CD8-positive, alpha-beta memory T cell (primary cell): ENCODE measurements around the gene JAK3. TPM values are rescaled to one million over a fixed set of nuclear protein-coding genes. Genes with fewer than 3 reads are reported as not detected.
A peak's percentile ranks its signal among the peaks of the same experiment; 100 is the strongest.

Experiments used
- CTCF ChIA-PET: fragments of 350-600 bp; sonication (Branson Sonifier 250); formaldehyde crosslinking; loops from one replicate; lab custom pipeline; 2021; ENCODE audit warnings: antibody characterized with exemption; lab: Charles Lee
- POLR2A ChIA-PET: fragments of 350-600 bp; sonication (Branson Sonifier 250); formaldehyde crosslinking; loops from one replicate; lab custom pipeline; 2021; ENCODE audit warnings: antibody characterized with exemption; lab: Charles Lee
- DNase-seq, 5 donors: peaks; one replicate each; pipeline versions ENCODE4 v3.0.0 to v3.0.0-alpha.2; 2020 to 2022; ENCODE audit warnings: mixed read lengths in 1 of 5
- H3K27ac ChIP-seq: one replicate; pipeline ENCODE4 v1.7.0; 2013; ENCODE audit warnings: low read depth, mild to moderate bottlenecking, low read length, moderate library complexity
- H3K27me3 ChIP-seq: 2 replicates; pipeline ENCODE4 v1.7.0; 2013; ENCODE audit warnings: low read length, mild to moderate bottlenecking; ENCODE audit not compliant: insufficient read depth, poor library complexity, severe bottlenecking
- H3K36me3 ChIP-seq: 2 replicates; pipeline ENCODE4 v1.7.0; 2013; ENCODE audit warnings: mild to moderate bottlenecking, low read length, moderate library complexity; ENCODE audit not compliant: insufficient read depth
- H3K4me1 ChIP-seq: 2 replicates; pipeline ENCODE4 v1.7.0; 2013; ENCODE audit warnings: mild to moderate bottlenecking, low read length, moderate library complexity; ENCODE audit not compliant: insufficient read depth
- H3K4me3 ChIP-seq: 2 replicates; pipeline ENCODE4 v1.7.0; 2013; ENCODE audit warnings: mild to moderate bottlenecking, low read length
- H3K9me3 ChIP-seq: 2 replicates; pipeline ENCODE4 v1.7.0; 2013; ENCODE audit warnings: mild to moderate bottlenecking, low read length
- H3K27ac Mint-ChIP-seq, 8 donors: one replicate each; pipeline ENCODE4 v1.8.0; 2020 to 2021; ENCODE audit warnings: mixed read lengths in 8 of 8, mild to moderate bottlenecking in 6 of 8, inconsistent platforms in 3 of 8, moderate library complexity in 3 of 8
- H3K27me3 Mint-ChIP-seq, 2 donors: one replicate each; pipeline ENCODE4 v1.8.0; 2020 to 2021; ENCODE audit warnings: mixed read lengths in 2 of 2, mild to moderate bottlenecking in 1 of 2, moderate library complexity in 1 of 2
- H3K36me3 Mint-ChIP-seq, 3 donors: one replicate each; pipeline ENCODE4 v1.8.0; 2020 to 2021; ENCODE audit warnings: mixed read lengths in 3 of 3, inconsistent platforms in 1 of 3, mild to moderate bottlenecking in 1 of 3
- H3K4me1 Mint-ChIP-seq, 3 donors: one replicate each; pipeline ENCODE4 v1.8.0; 2020 to 2021; ENCODE audit warnings: mixed read lengths in 3 of 3, inconsistent platforms in 1 of 3, mild to moderate bottlenecking in 1 of 3
- H3K4me3 Mint-ChIP-seq, 7 donors: one replicate each; pipeline ENCODE4 v1.8.0; 2020 to 2021; ENCODE audit warnings: mixed read lengths in 7 of 7, mild to moderate bottlenecking in 6 of 7, moderate library complexity in 4 of 7, inconsistent platforms in 2 of 7
- H3K9me3 Mint-ChIP-seq, 5 donors: one replicate each; pipeline ENCODE4 v1.8.0; 2020 to 2022; ENCODE audit warnings: mixed read lengths in 5 of 5, mild to moderate bottlenecking in 3 of 5, moderate library complexity in 2 of 5, inconsistent platforms in 1 of 5
- polyA plus RNA-seq: library from polyadenylated mRNA; unstranded; fragments of 300-500 nt; fragmentation: Illumina TruSeq; gene quantifications from one replicate; pipeline ENCODE4 v1.2.3, GENCODE V29; 2021
- total RNA-seq, 2 experiments: library from RNA; stranded (reverse); gene quantifications; one replicate each; pipeline ENCODE4 v1.2.3, GENCODE V29; 2021

The JAK3 gene
- total and polyA plus RNA-seq, 3 experiments from 2014 or later, result 84.0 to 125 (median 119) TPM

DNA sequence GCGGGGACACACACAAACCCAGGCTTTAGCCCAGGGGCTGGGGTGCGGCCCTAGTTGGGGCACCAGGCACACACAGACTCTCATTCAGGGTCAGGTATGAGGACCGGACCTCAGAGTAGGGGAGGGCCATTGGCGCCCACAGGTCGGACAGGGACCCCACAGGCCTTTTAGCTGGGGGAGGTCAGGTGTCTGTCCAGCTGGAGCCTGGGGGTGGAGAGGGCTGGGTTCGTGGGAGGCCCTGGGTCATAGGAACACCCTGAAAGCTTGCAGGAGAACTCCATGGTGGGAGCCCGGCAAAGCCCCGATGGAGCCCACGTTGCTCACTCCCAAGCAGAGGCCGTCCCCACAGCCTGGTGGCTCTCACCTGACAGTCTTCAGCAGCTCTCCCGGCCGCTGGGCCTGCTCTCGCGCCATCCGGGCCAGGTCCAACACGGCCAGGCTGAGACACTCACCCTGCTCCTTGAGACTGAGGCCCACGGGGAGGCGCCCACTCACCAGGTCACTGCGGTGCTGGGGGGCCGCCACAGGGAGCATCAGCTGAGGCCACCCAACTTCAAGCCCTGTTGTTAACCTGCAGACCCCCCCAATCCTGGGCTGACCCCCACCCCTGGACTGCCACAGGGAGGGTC lies 5.0 kb downstream of the JAK3 start:
- Mint-ChIP-seq H3K36me3 (peaks cover 8 to 60% (median 10%) of the 10 kb centered on the region in 3 donors), H3K4me1 (peaks cover 31 to 44% (median 40%) of the 10 kb centered on the region in 3 donors), H3K27me3 (no peaks in the 10 kb centered on the region), H3K4me3 (peak overlapping the region in 1 of 7 donors; percentile 27), H3K27ac (peak overlapping the region in 3 of 8 donors; percentile 45 to 72 (median 64)), H3K9me3 (no peaks in the 10 kb centered on the region)
- Histone ChIP-seq H3K36me3 (peaks cover 54% of the 10 kb centered on the region), H3K27me3 (no peaks in the 10 kb centered on the region), H3K4me3 (no peak overlapping the region), H3K9me3 (no peaks in the 10 kb centered on the region), H3K27ac (peak overlapping the region; percentile 38), H3K4me1 (peaks cover 30% of the 10 kb centered on the region)
- CTCF ChIA-PET, result interaction anchor here (1.2 to 2.4 kb wide), 3 partner anchors 12 to 59 kb away, joined by 3 to 10 read pairs (median 5); partner anchors contain the start of gene RPL18A
- POLR2A ChIA-PET, result no interaction called here
- no peak for DNase-seq

DNA sequence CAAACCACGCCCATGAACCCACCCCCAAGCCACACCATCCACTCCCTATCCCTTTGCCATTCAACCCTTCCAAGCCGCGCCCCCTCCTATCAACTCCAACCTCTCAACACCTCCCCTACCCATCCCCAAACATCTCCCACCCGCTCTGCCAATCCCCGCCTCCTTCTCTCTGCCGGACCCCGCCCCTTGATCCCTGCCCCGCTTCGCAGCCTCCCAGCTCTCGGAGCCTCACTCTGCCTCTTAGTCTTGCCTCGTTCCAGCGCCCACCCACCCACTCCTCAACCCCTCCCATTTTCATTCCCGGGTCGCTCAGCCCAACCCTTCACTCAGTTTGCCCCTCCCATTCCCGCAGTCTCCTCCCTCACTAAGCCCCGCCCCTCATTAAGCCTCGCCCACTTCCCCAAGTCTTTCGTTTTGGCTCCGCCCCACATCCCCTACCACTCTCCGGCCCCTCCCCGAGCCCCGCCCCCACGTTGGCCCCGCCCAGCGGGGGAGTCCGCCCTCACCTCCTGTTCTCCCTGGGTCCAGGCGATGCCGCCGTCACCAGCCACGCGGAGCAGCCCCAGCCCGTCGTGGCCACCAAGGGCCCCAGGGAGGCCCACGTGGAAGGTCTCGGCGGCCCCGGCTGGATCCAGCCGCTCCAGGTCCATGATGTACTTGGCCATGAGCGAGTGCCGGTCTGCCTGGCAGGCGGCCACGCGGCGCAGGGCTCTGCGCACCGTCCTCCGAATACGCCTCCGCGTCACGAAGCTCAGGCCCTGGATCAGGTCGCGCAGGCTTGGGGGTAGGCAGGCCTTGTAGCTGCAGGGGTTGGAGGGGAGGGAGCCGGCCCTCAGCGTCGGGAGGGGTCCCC lies 5.7 kb downstream of the JAK3 start:
- no peak overlapping the region for H3K4me3 Mint-ChIP-seq
- peaks cover 31 to 41% (median 40%) of the 10 kb centered on the region in 3 donors for H3K4me1 Mint-ChIP-seq
- Histone ChIP-seq H3K27me3 (no peaks in the 10 kb centered on the region), H3K36me3 (peaks cover 57% of the 10 kb centered on the region), H3K27ac (peak overlapping the region; percentile 38), H3K4me3 (no peak overlapping the region), H3K9me3 (no peaks in the 10 kb centered on the region), H3K4me1 (peaks cover 30% of the 10 kb centered on the region)
- peaks cover 8 to 66% (median 11%) of the 10 kb centered on the region in 3 donors for H3K36me3 Mint-ChIP-seq
- no peaks in the 10 kb centered on the region for H3K9me3 Mint-ChIP-seq
- CTCF ChIA-PET, result interaction anchor here (1.2 to 2.4 kb wide), 2 partner anchors 13 to 18 kb away, joined by 5 to 10 read pairs; partner anchors contain the start of gene RPL18A
- no peaks in the 10 kb centered on the region for H3K27me3 Mint-ChIP-seq
- POLR2A ChIA-PET, result no interaction called here
- peak overlapping the region in 2 of 8 donors; percentile 29 to 79 for H3K27ac Mint-ChIP-seq
- DNase-seq, result peak in 2 of 5 donors; percentile 23 to 43

DNA sequence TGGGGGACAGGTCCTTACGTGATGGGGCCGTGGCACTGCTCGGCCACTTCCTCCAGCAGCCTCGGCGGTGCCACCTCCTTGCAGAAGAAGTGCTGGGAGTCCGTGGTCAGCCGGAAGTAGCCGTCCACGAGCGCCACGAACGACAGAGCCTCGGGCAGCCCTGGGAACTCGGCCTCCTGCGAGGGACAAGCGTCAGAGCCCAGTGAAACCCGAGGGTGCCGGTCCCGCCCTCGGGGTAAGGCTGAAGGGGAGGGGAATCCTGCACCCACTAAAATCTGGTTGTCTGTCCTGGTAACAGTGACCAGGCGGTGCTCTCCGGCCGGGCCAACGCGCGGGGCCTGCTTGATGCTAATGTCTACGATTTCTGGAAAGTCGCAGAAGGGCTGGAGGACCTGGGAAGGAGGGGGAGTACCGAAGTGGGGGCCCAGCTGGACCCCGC lies 6.4 kb downstream of the JAK3 start:
- H3K9me3 ChIP-seq, result no peaks in the 10 kb centered on the region
- H3K9me3 Mint-ChIP-seq, result no peaks in the 10 kb centered on the region
- H3K4me3 Mint-ChIP-seq, result no peak overlapping the region
- no peaks in the 10 kb centered on the region for H3K27me3 Mint-ChIP-seq
- peaks cover 30% of the 10 kb centered on the region for H3K4me1 ChIP-seq
- POLR2A ChIA-PET, result interaction anchor here (0.6 kb wide), 1 partner anchor 18 kb away, joined by 3 read pairs; no protein-coding TSS in a partner anchor
- H3K36me3 Mint-ChIP-seq, result peaks cover 8 to 72% (median 15%) of the 10 kb centered on the region in 3 donors
- peaks cover 61% of the 10 kb centered on the region for H3K36me3 ChIP-seq
- peak overlapping the region in 2 of 8 donors; percentile 29 to 95 for H3K27ac Mint-ChIP-seq
- H3K27me3 ChIP-seq, result no peaks in the 10 kb centered on the region
- no peak for DNase-seq
- peaks cover 32 to 42% (median 40%) of the 10 kb centered on the region in 3 donors for H3K4me1 Mint-ChIP-seq
- no peak overlapping the region for H3K4me3 ChIP-seq
- no peak overlapping the region for H3K27ac ChIP-seq
- CTCF ChIA-PET, result no interaction called here

DNA sequence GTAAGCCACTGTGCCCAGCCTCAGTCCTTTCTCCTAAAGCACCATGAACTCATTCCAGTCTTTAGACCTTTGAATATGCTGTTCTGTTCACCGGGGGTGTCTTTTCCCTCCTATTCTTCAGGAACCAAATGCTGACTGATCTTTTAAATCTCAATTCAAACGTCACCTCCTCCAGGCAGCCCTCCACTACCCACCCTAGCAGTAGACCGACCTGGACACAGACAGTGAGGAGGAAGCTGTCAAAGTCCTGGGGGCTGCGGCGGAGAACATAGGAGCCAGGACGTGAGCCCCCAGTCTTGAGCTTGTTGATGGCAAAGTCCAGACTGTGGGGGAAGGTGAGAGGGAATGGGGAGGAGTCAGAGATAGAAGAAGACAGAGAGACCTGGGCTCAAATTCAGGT lies 7.8 kb downstream of the JAK3 start:
- H3K27ac ChIP-seq, result no peak overlapping the region
- ChIA-PET CTCF (interaction anchor here (0.9 kb wide), 1 partner anchor 9 kb away, joined by 3 read pairs; no protein-coding TSS in a partner anchor), POLR2A (no interaction called here)
- H3K27ac Mint-ChIP-seq, result peak overlapping the region in 1 of 8 donors; percentile 36
- H3K4me1 Mint-ChIP-seq, result peaks cover 27 to 40% (median 28%) of the 10 kb centered on the region in 3 donors
- peaks cover 19% of the 10 kb centered on the region for H3K4me1 ChIP-seq
- no peaks in the 10 kb centered on the region for H3K9me3 ChIP-seq
- H3K9me3 Mint-ChIP-seq, result peaks cover 0 to 2% (median 0%) of the 10 kb centered on the region in 5 donors
- peaks cover 14 to 86% (median 22%) of the 10 kb centered on the region in 3 donors for H3K36me3 Mint-ChIP-seq
- peaks cover 75% of the 10 kb centered on the region for H3K36me3 ChIP-seq
- H3K27me3 Mint-ChIP-seq, result no peaks in the 10 kb centered on the region
- no peak overlapping the region for H3K4me3 Mint-ChIP-seq
- H3K27me3 ChIP-seq, result no peaks in the 10 kb centered on the region
- no peak overlapping the region for H3K4me3 ChIP-seq
- DNase-seq, result no peak

DNA sequence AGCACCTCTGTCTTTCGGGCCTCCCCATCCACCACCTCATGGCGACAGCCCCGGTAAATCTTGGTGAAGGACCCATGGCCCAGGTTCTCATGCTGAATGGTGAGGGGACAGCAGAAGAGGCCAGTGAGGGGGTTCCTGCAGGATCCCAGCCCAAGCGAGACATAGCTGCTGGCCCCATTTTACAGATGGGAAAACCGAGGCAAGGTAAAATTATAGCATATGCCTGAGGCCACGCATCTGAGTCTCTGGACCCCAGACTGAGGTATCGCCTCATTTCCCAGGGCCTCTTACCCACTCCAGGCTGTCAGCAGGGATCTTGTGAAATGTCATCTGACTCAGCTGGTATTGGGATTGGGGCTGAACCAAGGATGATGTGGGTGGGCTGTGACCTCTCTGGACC lies 9.8 kb downstream of the JAK3 start:
- ChIA-PET CTCF (no interaction called here), POLR2A (no interaction called here)
- Histone ChIP-seq H3K27me3 (no peaks in the 10 kb centered on the region), H3K36me3 (peaks cover 71% of the 10 kb centered on the region), H3K4me3 (no peak overlapping the region), H3K9me3 (no peaks in the 10 kb centered on the region), H3K4me1 (no peaks in the 10 kb centered on the region), H3K27ac (no peak overlapping the region)
- Mint-ChIP-seq H3K9me3 (peaks cover 0 to 2% (median 0%) of the 10 kb centered on the region in 5 donors), H3K27ac (peak overlapping the region in 4 of 8 donors; percentile 23 to 94 (median 86)), H3K27me3 (no peaks in the 10 kb centered on the region), H3K4me1 (peaks cover 9 to 21% (median 14%) of the 10 kb centered on the region in 3 donors), H3K4me3 (no peak overlapping the region), H3K36me3 (peaks cover 14 to 84% (median 21%) of the 10 kb centered on the region in 3 donors)
- no peak for DNase-seq

DNA sequence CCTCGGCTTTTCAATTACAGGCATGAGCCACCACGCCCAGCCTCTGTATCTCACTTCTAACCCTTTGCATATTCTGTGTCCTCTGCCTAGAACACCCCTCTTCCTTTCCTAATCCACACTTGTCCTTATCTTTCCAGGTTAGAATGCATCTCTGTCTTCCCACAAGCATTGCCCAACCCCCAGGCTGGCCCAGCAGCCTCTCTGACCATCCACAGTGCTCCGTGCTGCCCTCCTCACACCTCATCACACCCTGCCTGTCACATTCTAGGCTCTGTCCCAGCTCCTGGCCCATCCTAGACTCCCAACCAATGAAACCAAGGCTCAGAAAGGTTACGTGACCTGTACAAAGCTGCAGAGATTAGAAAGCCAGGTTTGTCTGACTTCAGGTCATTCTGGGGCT lies 11.3 kb downstream of the JAK3 start:
- ChIA-PET POLR2A (no interaction called here), CTCF (no interaction called here)
- H3K36me3 Mint-ChIP-seq, result peaks cover 18 to 89% (median 25%) of the 10 kb centered on the region in 3 donors
- Histone ChIP-seq H3K27ac (no peak overlapping the region), H3K4me3 (no peak overlapping the region), H3K36me3 (peaks cover 75% of the 10 kb centered on the region), H3K27me3 (no peaks in the 10 kb centered on the region), H3K9me3 (no peaks in the 10 kb centered on the region), H3K4me1 (no peaks in the 10 kb centered on the region)
- H3K4me3 Mint-ChIP-seq, result no peak overlapping the region
- DNase-seq, result no peak
- H3K4me1 Mint-ChIP-seq, result peaks cover 9 to 21% (median 15%) of the 10 kb centered on the region in 3 donors
- peaks cover 0 to 2% (median 0%) of the 10 kb centered on the region in 5 donors for H3K9me3 Mint-ChIP-seq
- no peaks in the 10 kb centered on the region for H3K27me3 Mint-ChIP-seq
- H3K27ac Mint-ChIP-seq, result peak overlapping the region in 6 of 8 donors; percentile 4 to 77 (median 56)

DNA sequence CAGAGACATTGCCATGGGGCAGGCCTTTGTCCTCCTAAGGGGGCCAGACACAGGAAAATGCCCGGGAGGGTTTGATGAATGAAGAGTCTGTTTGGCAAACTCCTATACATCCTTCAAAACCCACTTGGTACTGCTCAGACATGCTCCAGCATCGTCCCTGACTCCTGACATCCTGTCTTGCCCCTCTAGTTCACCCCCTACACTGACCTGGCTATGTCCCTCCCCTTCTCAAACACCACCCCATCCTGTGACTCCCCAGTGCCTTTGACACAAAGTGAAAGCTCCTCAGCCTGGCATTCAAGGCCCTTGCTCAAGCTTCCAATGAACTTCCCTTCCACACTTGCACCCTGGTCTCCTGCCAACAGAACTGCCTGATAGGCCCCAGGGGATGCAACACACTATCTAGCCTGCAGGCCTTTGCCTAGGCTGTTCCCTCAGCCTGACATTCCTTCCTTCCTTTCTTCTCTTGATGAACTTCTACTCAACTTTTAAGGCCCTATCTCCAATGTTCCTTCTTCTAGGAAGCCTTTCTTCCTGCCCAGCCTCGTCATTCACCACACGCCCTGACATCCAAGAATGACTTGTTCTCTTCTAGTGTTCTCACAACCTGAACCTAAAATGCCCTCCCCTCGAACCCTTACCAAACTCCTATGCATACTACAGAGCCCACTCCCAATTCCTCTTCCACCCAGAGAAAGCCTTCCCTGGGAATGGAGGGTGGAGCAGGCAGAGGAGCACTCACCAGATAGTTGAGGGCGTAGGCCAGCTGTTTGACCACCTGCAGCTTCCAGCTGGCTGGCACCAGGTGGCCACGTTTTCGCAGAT lies 12.4 kb downstream of the JAK3 start:
- Mint-ChIP-seq H3K9me3 (peaks cover 0 to 2% (median 0%) of the 10 kb centered on the region in 5 donors), H3K27me3 (no peaks in the 10 kb centered on the region), H3K4me3 (no peak overlapping the region), H3K4me1 (peaks cover 5 to 21% (median 12%) of the 10 kb centered on the region in 3 donors), H3K36me3 (peaks cover 14 to 87% (median 25%) of the 10 kb centered on the region in 3 donors), H3K27ac (peak overlapping the region in 7 of 8 donors; percentile 26 to 94 (median 77))
- Histone ChIP-seq H3K4me1 (no peaks in the 10 kb centered on the region), H3K27me3 (no peaks in the 10 kb centered on the region), H3K36me3 (peaks cover 73% of the 10 kb centered on the region), H3K27ac (no peak overlapping the region), H3K4me3 (no peak overlapping the region), H3K9me3 (no peaks in the 10 kb centered on the region)
- DNase-seq, result no peak
- POLR2A ChIA-PET, result interaction anchor here (0.5 kb wide), 1 partner anchor 1568 kb away, joined by 3 read pairs; no protein-coding TSS in a partner anchor
- CTCF ChIA-PET, result interaction anchor here (1.4 kb wide), 1 partner anchor 97 kb away, joined by 3 read pairs; the partner anchor contains the start of gene CCDC124
